Measurements from ENCODE around the gene NUP54.

NUP54 gene

GRCh38 chr4:76195326-76195725, 47.1 kb upstream of the NUP54 start:
- H3K9me3 ChIP-seq (ENCODE audit: insufficient read depth, low read length): no peaks in the 10 kb centered on the region
- H3K27me3 ChIP-seq (ENCODE audit: low read depth, low read length): peaks cover 8% of the 10 kb centered on the region
- H3K9ac ChIP-seq (ENCODE audit: low read length): no peak overlapping the region
- H3K27ac ChIP-seq (ENCODE audit: low read length): no peak overlapping the region
- no peak overlapping the region for H2AFZ ChIP-seq (ENCODE audit: low read depth, low read length)
- H3K4me2 ChIP-seq (ENCODE audit: low read length): peak overlapping the region; percentile 20
- no peak overlapping the region for H3K4me3 ChIP-seq (ENCODE audit: low read length)
- peaks cover 2% of the 10 kb centered on the region for H3K36me3 ChIP-seq (replicated peaks; ENCODE audit: low read depth, low read length)
- peaks cover 6% of the 10 kb centered on the region; the same call in 1 of the 2 replicates for H4K20me1 ChIP-seq (ENCODE audit: insufficient read depth, low read length)
- TF ChIP-seq CTCF (IDR thresholded peaks at IDR 0.05; ENCODE audit: low read depth, low read length) (no peak), EZH2phosphoT487 (IDR thresholded peaks at IDR 0.05; ENCODE audit: low read depth) (no peak)
- no peaks in the 10 kb centered on the region for H3K79me2 ChIP-seq (ENCODE audit: low read length)
- H3K4me1 ChIP-seq (ENCODE audit: low read length): peaks cover 48% of the 10 kb centered on the region

- Histone ChIP-seq H3K36me3 (replicated peaks; ENCODE audit: low read depth, low read length) (peaks cover 2% of the 10 kb centered on the region), H2AFZ (ENCODE audit: low read depth, low read length) (no peak overlapping the region), H3K79me2 (ENCODE audit: low read length) (no peaks in the 10 kb centered on the region), H3K4me2 (ENCODE audit: low read length) (no peak overlapping the region), H3K27ac (ENCODE audit: low read length) (no peak overlapping the region), H3K4me3 (ENCODE audit: low read length) (no peak overlapping the region), H3K9me3 (ENCODE audit: insufficient read depth, low read length) (no peaks in the 10 kb centered on the region), H3K4me1 (ENCODE audit: low read length) (peaks cover 41% of the 10 kb centered on the region), H3K27me3 (ENCODE audit: low read depth, low read length) (peaks cover 8% of the 10 kb centered on the region), H4K20me1 (ENCODE audit: insufficient read depth, low read length) (peaks cover 6% of the 10 kb centered on the region; the same call in 1 of the 2 replicates), H3K9ac (ENCODE audit: low read length) (no peak overlapping the region)
- no peak for TF ChIP-seq CTCF (IDR thresholded peaks at IDR 0.05; ENCODE audit: low read depth, low read length)
- no peak for TF ChIP-seq EZH2phosphoT487 (IDR thresholded peaks at IDR 0.05; ENCODE audit: low read depth)
Measured at GRCh38 chr4:76194325-76194724, 46.1 kb upstream of the NUP54 start.

GRCh38 chr4:76192236-76192635, 44.0 kb upstream of the NUP54 start:
- H4K20me1 ChIP-seq (ENCODE audit: insufficient read depth, low read length): peaks cover 6% of the 10 kb centered on the region; the same call in 1 of the 2 replicates
- peaks cover 20% of the 10 kb centered on the region for H3K4me1 ChIP-seq (ENCODE audit: low read length)
- no peak for TF ChIP-seq CTCF (IDR thresholded peaks at IDR 0.05; ENCODE audit: low read depth, low read length)
- no peak for TF ChIP-seq EZH2phosphoT487 (IDR thresholded peaks at IDR 0.05; ENCODE audit: low read depth)
- H3K9me3 ChIP-seq (ENCODE audit: insufficient read depth, low read length): no peaks in the 10 kb centered on the region
- no peak overlapping the region for H2AFZ ChIP-seq (ENCODE audit: low read depth, low read length)
- H3K4me2 ChIP-seq (ENCODE audit: low read length): no peak overlapping the region
- H3K4me3 ChIP-seq (ENCODE audit: low read length): no peak overlapping the region
- no peak overlapping the region for H3K9ac ChIP-seq (ENCODE audit: low read length)
- peaks cover 2% of the 10 kb centered on the region for H3K36me3 ChIP-seq (replicated peaks; ENCODE audit: low read depth, low read length)
- no peak overlapping the region for H3K27ac ChIP-seq (ENCODE audit: low read length)
- peaks cover 8% of the 10 kb centered on the region for H3K27me3 ChIP-seq (ENCODE audit: low read depth, low read length)
- H3K79me2 ChIP-seq (ENCODE audit: low read length): no peaks in the 10 kb centered on the region

GRCh38 chr4:76188557-76188956, 40.4 kb upstream of the NUP54 start:
- Histone ChIP-seq H3K27me3 (ENCODE audit: low read depth, low read length) (no peaks in the 10 kb centered on the region), H3K4me1 (ENCODE audit: low read length) (no peaks in the 10 kb centered on the region), H3K4me3 (ENCODE audit: low read length) (no peak overlapping the region), H3K9ac (ENCODE audit: low read length) (no peak overlapping the region), H3K9me3 (ENCODE audit: insufficient read depth, low read length) (no peaks in the 10 kb centered on the region), H3K79me2 (ENCODE audit: low read length) (no peaks in the 10 kb centered on the region), H4K20me1 (ENCODE audit: insufficient read depth, low read length) (no peaks in the 10 kb centered on the region), H3K4me2 (ENCODE audit: low read length) (no peak overlapping the region), H3K27ac (ENCODE audit: low read length) (no peak overlapping the region), H2AFZ (ENCODE audit: low read depth, low read length) (no peak overlapping the region), H3K36me3 (replicated peaks; ENCODE audit: low read depth, low read length) (no peaks in the 10 kb centered on the region)
- TF ChIP-seq EZH2phosphoT487 (IDR thresholded peaks at IDR 0.05; ENCODE audit: low read depth) (no peak), CTCF (IDR thresholded peaks at IDR 0.05; ENCODE audit: low read depth, low read length) (no peak)
